HG03103 (cell line): ENCODE measurements around the gene EGLN2.
"Not testable (repeated sequence)": the region's sequence is repeated elsewhere in the genome, so short reads cannot be mapped to it uniquely, and the experiment has no call there.

Experiments used
- ATAC-seq: cut with Tn5 transposase; IDR thresholded peaks from one replicate; pipeline ENCODE4 v1.9.1; 2021; ENCODE audit warnings: low read depth; ENCODE audit not compliant: unreplicated experiment

The EGLN2 gene

GRCh38 chr19:40801426-40802299 is 2.7 kb downstream of the EGLN2 start:
- ATAC-seq = no peak

- ATAC-seq = no peak
These were observed 3.5 kb downstream of the EGLN2 start for GRCh38 chr19:40802300-40803169.

- no peak for ATAC-seq
These were observed 4.3 kb downstream of the EGLN2 start for GRCh38 chr19:40803170-40803856.

- ATAC-seq = no peak
These were observed 5.1 kb downstream of the EGLN2 start for GRCh38 chr19:40803857-40804782.

- no peak for ATAC-seq
These were observed 5.8 kb downstream of the EGLN2 start for GRCh38 chr19:40804783-40805242.

- ATAC-seq = no peak
These were observed 6.4 kb downstream of the EGLN2 start for GRCh38 chr19:40805258-40805868.

GRCh38 chr19:40806423-40807146 is 7.6 kb downstream of the EGLN2 start:
- no peak for ATAC-seq

- ATAC-seq = no peak
These were observed 8.4 kb downstream of the EGLN2 start for GRCh38 chr19:40807147-40808020.

- no peak for ATAC-seq
These were observed 9.0 kb downstream of the EGLN2 start for GRCh38 chr19:40808021-40808325.

- no peak for ATAC-seq
These were observed 9.5 kb downstream of the EGLN2 start for GRCh38 chr19:40808497-40808896.

GRCh38 chr19:40809358-40810086 is 10.5 kb downstream of the EGLN2 start:
- no peak for ATAC-seq

GRCh38 chr19:40810160-40810559 is 11.2 kb downstream of the EGLN2 start:
- no peak for ATAC-seq

GRCh38 chr19:40810649-40811408 is 11.8 kb downstream of the EGLN2 start:
- ATAC-seq = not testable (repeated sequence)

- ATAC-seq = no peak
These were observed 12.7 kb downstream of the EGLN2 start for GRCh38 chr19:40811478-40812341.

GRCh38 chr19:40812571-40812970 is 13.6 kb downstream of the EGLN2 start:
- not testable (repeated sequence) for ATAC-seq

- no peak for ATAC-seq
These were observed 14.2 kb downstream of the EGLN2 start for GRCh38 chr19:40813182-40813581.
